Peyer's patch (tissue), 4 donors: Measurements from ENCODE around the gene SCRN1. TPM values are rescaled to one million over a fixed set of nuclear protein-coding genes. Genes with fewer than 3 reads are reported as not detected.

Experiments
- DNase-seq, 3 donors: peaks; one replicate each; pipeline ENCODE4 v3.0.0-alpha.2; 2017 to 2019
- H3K27ac ChIP-seq, 4 donors: fragments of 200-600 bp; sonication (generic); one replicate each; pipeline ENCODE4 v1.5.1; 2016 to 2019
- H3K27me3 ChIP-seq, 2 donors: fragments of 200-600 bp; sonication (generic); one replicate each; pipeline ENCODE4 v1.5.1; 2019
- H3K36me3 ChIP-seq, 3 donors: fragments of 200-600 bp; sonication (generic); one replicate each; pipeline ENCODE4 v1.5.1; 2016 to 2019
- H3K4me1 ChIP-seq, 4 donors: fragments of 200-600 bp; sonication (generic); one replicate each; pipeline ENCODE4 v1.5.1; 2016 to 2019
- H3K4me3 ChIP-seq, 4 donors: fragments of 200-600 bp; sonication (generic); 1 replicate in 3 of 4; 2 replicates in 1 of 4; pipeline ENCODE4 v1.5.1; 2016 to 2019; ENCODE audit warnings: mild to moderate bottlenecking in 1 of 4
- H3K9me3 ChIP-seq, 4 donors: fragments of 200-600 bp; sonication (generic); one replicate each; pipeline ENCODE4 v1.5.1; 2016 to 2019; ENCODE audit warnings: mild to moderate bottlenecking in 1 of 4
- POLR2A ChIP-seq, 2 donors: fragments of 450-650 bp; IDR thresholded peaks; one replicate each; pipeline ENCODE4 v1.5.1; 2017; ENCODE audit warnings: antibody characterized with exemption in 2 of 2, mild to moderate bottlenecking in 2 of 2, moderate library complexity in 2 of 2
- small RNA-seq, 2 donors: library from RNA; depleted of rRNA; stranded (forward); fragments of <200 nt; gene quantifications; one replicate each; pipeline ENCODE3, GENCODE V24; 2016
- total RNA-seq, 4 donors: library from RNA; depleted of rRNA; stranded (reverse); fragments of >200 nt; gene quantifications; one replicate each; pipeline ENCODE4 v1.1.0, GENCODE V29; 2016
- TF ChIP-seq, protein P1 (sequence below), 6 experiments: fragments of 450-650 bp in 4 of 6; fragments of 200-600 bp in 2 of 6; sonication (generic) in 1 of 6; IDR thresholded peaks; one replicate each; pipeline ENCODE4 v1.5.1; 2017 to 2019; ENCODE audit warnings: antibody characterized with exemption in 6 of 6, mild to moderate bottlenecking in 3 of 6, moderate library complexity in 1 of 6

The SCRN1 gene
- total RNA-seq, 4 donors from 2014 or later: 3.7 to 34.7 (median 7.4) TPM

DNA sequence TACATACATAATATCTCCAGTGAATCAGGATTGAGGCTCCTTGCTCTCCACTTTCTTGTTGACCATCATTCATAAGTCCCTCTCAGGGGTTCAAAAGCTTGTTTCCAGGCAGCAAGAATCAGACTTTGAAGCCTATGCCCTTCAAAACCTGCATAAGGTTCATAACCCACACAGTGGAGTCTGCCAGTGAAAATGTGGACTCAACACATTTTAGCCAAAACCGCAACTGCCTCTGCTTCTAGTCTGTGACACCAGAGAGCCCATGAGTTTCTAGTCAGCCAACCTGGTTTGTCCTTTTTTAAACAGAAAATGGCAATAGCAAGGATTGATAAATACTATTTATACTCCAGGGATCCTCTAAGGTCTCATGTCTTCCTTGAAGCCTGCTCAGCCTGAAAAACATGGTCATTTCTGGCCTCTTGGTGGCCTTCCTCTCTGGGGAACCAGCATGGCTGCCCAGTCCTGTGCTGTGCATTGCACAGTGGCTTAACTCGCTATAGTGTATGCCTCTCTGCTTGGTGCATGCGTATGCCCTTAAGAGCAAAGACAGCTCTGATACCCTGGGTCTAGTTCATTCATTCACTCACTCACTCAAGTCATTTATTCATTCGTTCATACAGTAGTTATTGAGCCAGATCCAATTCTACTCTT is 115.8 kb downstream of the SCRN1 start:
- Histone ChIP-seq H3K36me3 (no peaks in the 10 kb centered on the region), H3K4me3 (no peak overlapping the region), H3K9me3 (no peaks in the 10 kb centered on the region), H3K4me1 (no peaks in the 10 kb centered on the region), H3K27me3 (no peaks in the 10 kb centered on the region), H3K27ac (no peak overlapping the region)
- DNase-seq: no peak
- no peak for TF ChIP-seq POLR2A (IDR thresholded peaks at IDR 0.05)
- TF ChIP-seq, protein P1, sequence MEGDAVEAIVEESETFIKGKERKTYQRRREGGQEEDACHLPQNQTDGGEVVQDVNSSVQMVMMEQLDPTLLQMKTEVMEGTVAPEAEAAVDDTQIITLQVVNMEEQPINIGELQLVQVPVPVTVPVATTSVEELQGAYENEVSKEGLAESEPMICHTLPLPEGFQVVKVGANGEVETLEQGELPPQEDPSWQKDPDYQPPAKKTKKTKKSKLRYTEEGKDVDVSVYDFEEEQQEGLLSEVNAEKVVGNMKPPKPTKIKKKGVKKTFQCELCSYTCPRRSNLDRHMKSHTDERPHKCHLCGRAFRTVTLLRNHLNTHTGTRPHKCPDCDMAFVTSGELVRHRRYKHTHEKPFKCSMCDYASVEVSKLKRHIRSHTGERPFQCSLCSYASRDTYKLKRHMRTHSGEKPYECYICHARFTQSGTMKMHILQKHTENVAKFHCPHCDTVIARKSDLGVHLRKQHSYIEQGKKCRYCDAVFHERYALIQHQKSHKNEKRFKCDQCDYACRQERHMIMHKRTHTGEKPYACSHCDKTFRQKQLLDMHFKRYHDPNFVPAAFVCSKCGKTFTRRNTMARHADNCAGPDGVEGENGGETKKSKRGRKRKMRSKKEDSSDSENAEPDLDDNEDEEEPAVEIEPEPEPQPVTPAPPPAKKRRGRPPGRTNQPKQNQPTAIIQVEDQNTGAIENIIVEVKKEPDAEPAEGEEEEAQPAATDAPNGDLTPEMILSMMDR (IDR thresholded peaks at IDR 0.05): no peak

DNA sequence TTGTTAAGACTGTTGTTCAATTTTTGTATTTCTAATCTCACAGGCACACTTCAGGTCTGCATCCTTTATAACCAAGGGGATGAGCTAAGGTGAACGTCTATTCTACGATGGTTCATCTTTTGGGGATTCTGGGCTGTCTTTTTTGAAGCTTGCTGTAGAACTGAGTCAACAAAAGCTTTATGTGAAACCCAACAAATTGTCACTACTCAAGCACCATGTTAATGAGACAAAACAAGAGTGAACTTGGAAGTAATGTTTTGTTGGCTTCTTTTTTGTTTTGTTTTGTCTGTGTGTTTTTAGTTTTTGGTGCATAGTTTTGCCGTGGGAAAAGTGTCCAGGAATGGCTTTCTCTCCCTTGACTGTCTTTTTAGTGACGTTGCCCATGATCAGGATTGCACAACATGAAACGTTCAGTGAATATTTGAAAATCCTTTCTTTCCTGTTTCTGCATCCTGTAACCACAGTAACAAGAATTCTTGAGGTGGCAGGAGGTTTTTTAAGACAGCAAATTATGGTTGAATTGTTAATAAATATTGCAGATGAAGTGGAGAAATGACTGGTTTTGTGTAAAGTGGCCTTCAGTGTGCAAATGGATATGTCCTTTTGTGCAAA is 117.7 kb downstream of the SCRN1 start:
- DNase-seq: no peak
- TF ChIP-seq, protein P1 (IDR thresholded peaks at IDR 0.05): no peak
- TF ChIP-seq POLR2A (IDR thresholded peaks at IDR 0.05): no peak
- Histone ChIP-seq H3K27me3 (no peaks in the 10 kb centered on the region), H3K27ac (no peak overlapping the region), H3K4me1 (no peaks in the 10 kb centered on the region), H3K9me3 (no peaks in the 10 kb centered on the region), H3K36me3 (no peaks in the 10 kb centered on the region), H3K4me3 (no peak overlapping the region)

Small RNAs within 50 kb of the gene (small RNA-seq; reads per million reads assigned to genes)
- 0 reads per million in 2 donors for gene RF01210

Other genes starting within 250 kb of the SCRN1 start
- 1 to 10 TPM in 1 of 4 donors, under 1 TPM in 2, not detected in 1; 0.66 to 2.5 (median 0.83) TPM for gene WIPF3, start 183.3 kb downstream of the SCRN1 start, total RNA-seq
- gene FKBP14, start 36.9 kb upstream of the SCRN1 start, total RNA-seq: 1 to 10 TPM; 4.2 to 8.5 (median 6.3) TPM
- 10 to 100 TPM in 3 of 4 donors, 1 to 10 TPM in 1; 9.9 to 30.1 (median 15.2) TPM for gene PLEKHA8, start 38.6 kb upstream of the SCRN1 start, total RNA-seq
- 10 to 100 TPM in 3 of 4 donors, 1 to 10 TPM in 1; 2.3 to 18.2 (median 13.8) TPM for gene MTURN, start 145.2 kb upstream of the SCRN1 start, total RNA-seq